ENCODE data around the gene UBAP1L. TPM values are rescaled to one million over a fixed set of nuclear protein-coding genes. Genes with fewer than 3 reads are reported as not detected.

The UBAP1L gene
- total RNA-seq, 1 donor, result 3.3 TPM

DNA sequence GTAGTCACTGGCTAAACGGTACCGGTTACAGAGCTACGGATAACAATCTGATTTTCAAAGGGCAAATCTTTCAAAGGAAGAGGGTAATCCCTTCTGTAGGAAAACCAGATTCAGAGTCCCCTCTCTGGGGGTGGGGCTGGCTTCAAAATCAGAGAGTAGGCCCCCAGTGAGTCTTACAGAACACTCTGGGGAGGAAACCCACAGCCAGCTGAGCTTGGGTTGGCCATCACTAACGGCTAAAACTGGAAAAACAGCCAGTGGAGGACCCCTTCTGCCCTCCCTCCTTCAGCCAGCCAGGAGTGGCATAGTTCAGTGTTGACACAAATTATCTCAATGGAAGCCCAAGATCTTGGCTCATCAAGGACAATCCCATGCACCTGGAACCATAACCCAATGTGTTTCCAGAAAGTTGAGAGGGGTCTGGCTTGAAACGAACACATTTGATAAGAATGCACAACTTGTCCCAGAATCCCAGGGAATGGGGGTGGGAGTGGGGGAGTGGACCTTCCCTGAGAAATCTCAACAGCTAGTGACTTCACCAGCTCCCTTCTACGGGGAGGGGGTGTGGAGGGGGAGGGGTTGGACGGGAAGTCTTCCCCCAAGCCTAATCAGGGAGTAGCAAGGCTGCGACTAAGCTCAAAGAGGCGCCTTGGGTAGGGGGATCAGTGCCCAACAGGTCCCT is 48.2 kb downstream of the UBAP1L start:
- H2AFZ ChIP-seq (ENCODE audit: low read length), result no peak overlapping the region
- peak; percentile 29 for DNase-seq (ENCODE audit: insufficient read length, low spot score, missing footprints)
- H3K36me3 ChIP-seq (ENCODE audit: insufficient read depth, low read length), result no peaks in the 10 kb centered on the region
- peaks cover 51% of the 10 kb centered on the region for H3K27me3 ChIP-seq (ENCODE audit: insufficient read depth, low read length)
- no peaks in the 10 kb centered on the region for H3K79me2 ChIP-seq (ENCODE audit: insufficient read depth, low read length)
- H3K27ac ChIP-seq (ENCODE audit: low read depth, low read length), result no peak overlapping the region
- H3K4me2 ChIP-seq (ENCODE audit: insufficient read depth, low read length), result no peak overlapping the region
- H3K9me3 ChIP-seq (ENCODE audit: low read depth, low read length), result no peaks in the 10 kb centered on the region
- H3K4me1 ChIP-seq (ENCODE audit: insufficient read depth, low read length), result peaks cover 18% of the 10 kb centered on the region
- H4K20me1 ChIP-seq (ENCODE audit: insufficient read depth, low read length), result no peaks in the 10 kb centered on the region
- TF ChIP-seq, protein P1, sequence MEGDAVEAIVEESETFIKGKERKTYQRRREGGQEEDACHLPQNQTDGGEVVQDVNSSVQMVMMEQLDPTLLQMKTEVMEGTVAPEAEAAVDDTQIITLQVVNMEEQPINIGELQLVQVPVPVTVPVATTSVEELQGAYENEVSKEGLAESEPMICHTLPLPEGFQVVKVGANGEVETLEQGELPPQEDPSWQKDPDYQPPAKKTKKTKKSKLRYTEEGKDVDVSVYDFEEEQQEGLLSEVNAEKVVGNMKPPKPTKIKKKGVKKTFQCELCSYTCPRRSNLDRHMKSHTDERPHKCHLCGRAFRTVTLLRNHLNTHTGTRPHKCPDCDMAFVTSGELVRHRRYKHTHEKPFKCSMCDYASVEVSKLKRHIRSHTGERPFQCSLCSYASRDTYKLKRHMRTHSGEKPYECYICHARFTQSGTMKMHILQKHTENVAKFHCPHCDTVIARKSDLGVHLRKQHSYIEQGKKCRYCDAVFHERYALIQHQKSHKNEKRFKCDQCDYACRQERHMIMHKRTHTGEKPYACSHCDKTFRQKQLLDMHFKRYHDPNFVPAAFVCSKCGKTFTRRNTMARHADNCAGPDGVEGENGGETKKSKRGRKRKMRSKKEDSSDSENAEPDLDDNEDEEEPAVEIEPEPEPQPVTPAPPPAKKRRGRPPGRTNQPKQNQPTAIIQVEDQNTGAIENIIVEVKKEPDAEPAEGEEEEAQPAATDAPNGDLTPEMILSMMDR (IDR thresholded peaks at IDR 0.05; ENCODE audit: extremely low read depth, low read depth, low read length), result no peak
- H3K4me3 ChIP-seq (ENCODE audit: insufficient read depth, low read length), result no peak overlapping the region

DNA sequence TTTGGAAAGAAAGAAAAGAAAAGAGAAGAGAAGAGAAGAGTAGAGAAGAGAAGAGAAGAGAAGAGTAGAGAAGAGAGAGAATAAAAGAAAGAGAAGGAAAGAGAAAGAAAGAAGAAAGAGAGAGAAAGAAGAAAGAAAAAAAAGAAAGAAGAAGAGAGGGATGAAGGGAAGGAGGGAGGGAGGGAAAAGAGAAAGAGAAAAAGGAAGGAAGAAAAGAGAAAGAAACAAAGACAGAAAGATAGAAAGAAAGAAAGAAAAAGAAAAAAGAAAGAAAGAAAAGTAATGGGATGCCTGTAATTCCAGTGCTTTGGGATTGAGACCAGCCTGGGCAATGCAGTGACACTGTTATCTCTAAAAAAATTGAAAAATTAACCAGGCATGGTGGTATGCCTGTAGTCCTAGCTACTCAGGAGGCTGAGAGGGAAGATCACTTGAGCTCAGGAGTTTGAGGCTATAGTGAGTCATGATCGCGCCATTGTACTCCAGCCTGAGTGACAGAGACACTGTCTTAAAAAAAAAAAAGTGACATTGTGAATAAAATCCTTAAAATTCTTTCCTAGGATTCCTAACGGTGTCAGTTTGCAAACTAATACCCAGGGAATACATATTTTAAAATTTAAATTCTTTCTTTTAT is 48.9 kb downstream of the UBAP1L start:
- Histone ChIP-seq H3K4me1 (ENCODE audit: insufficient read depth, low read length) (peaks cover 15% of the 10 kb centered on the region), H3K27ac (ENCODE audit: low read depth, low read length) (no peak overlapping the region)

DNA sequence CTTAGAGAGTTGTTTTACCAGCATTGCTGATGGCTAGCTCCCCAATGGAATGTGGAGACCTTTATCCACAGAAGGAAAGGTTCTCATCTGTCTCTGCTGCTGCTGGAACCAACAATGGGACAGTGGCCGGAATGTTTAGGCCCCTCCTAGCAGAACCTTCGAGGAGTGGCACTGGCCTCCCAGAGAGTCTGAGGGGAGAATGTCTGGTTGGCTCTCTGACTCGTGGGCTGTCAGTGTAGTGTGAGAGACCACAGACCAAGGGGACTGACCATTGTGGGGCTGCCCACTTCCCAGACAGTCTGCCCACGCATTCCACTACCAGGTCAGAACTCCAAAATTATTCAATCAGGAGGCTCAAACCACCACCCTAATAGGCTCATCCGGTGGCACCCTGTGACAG is 52.3 kb downstream of the UBAP1L start:
- Histone ChIP-seq H3K27me3 (ENCODE audit: insufficient read depth, low read length) (peaks cover 52% of the 10 kb centered on the region), H3K79me2 (ENCODE audit: insufficient read depth, low read length) (no peaks in the 10 kb centered on the region), H3K9me3 (ENCODE audit: low read depth, low read length) (no peaks in the 10 kb centered on the region), H3K4me2 (ENCODE audit: insufficient read depth, low read length) (no peak overlapping the region), H3K4me3 (ENCODE audit: insufficient read depth, low read length) (no peak overlapping the region), H3K27ac (ENCODE audit: low read depth, low read length) (no peak overlapping the region), H3K4me1 (ENCODE audit: insufficient read depth, low read length) (no peaks in the 10 kb centered on the region), H4K20me1 (ENCODE audit: insufficient read depth, low read length) (no peaks in the 10 kb centered on the region), H2AFZ (ENCODE audit: low read length) (no peak overlapping the region), H3K36me3 (ENCODE audit: insufficient read depth, low read length) (no peaks in the 10 kb centered on the region)
- TF ChIP-seq, protein P1 (IDR thresholded peaks at IDR 0.05; ENCODE audit: extremely low read depth, low read depth, low read length), result no peak
- no peak for DNase-seq (ENCODE audit: insufficient read length, low spot score, missing footprints)

More for the DNA sequence above, 48.9 kb downstream of the UBAP1L start:
- Histone ChIP-seq H3K9me3 (ENCODE audit: low read depth, low read length) (no peaks in the 10 kb centered on the region), H4K20me1 (ENCODE audit: insufficient read depth, low read length) (no peaks in the 10 kb centered on the region), H3K36me3 (ENCODE audit: insufficient read depth, low read length) (no peaks in the 10 kb centered on the region), H2AFZ (ENCODE audit: low read length) (no peak overlapping the region), H3K79me2 (ENCODE audit: insufficient read depth, low read length) (no peaks in the 10 kb centered on the region), H3K4me3 (ENCODE audit: insufficient read depth, low read length) (no peak overlapping the region), H3K27me3 (ENCODE audit: insufficient read depth, low read length) (peaks cover 51% of the 10 kb centered on the region), H3K4me2 (ENCODE audit: insufficient read depth, low read length) (no peak overlapping the region)
- DNase-seq (ENCODE audit: insufficient read length, low spot score, missing footprints), result no peak
- TF ChIP-seq, protein P1 (IDR thresholded peaks at IDR 0.05; ENCODE audit: extremely low read depth, low read depth, low read length), result no peak

DNA sequence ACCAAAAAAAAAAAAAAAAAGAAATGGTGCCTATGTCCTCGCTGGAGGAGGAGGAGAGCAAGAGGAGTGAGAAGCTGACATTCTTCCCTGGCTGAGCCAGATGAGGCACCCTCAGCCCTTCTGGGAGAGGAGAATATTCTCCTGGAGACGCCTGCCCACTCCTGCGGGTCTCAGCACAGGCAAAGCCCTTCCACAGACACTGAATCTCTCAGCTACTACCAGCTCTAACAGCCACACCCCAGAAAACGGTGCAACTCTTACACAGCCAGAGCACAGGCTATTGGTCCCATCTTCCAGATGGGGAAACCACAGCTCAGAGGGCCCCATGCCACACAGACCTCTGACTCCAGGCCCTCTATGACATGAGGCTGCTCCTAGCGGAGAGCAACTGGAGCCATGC is 52.9 kb downstream of the UBAP1L start:
- Histone ChIP-seq H3K27ac (ENCODE audit: low read depth, low read length) (no peak overlapping the region), H2AFZ (ENCODE audit: low read length) (no peak overlapping the region), H3K4me2 (ENCODE audit: insufficient read depth, low read length) (no peak overlapping the region), H3K27me3 (ENCODE audit: insufficient read depth, low read length) (peaks cover 45% of the 10 kb centered on the region), H3K9me3 (ENCODE audit: low read depth, low read length) (no peaks in the 10 kb centered on the region), H3K4me3 (ENCODE audit: insufficient read depth, low read length) (no peak overlapping the region), H4K20me1 (ENCODE audit: insufficient read depth, low read length) (no peaks in the 10 kb centered on the region), H3K79me2 (ENCODE audit: insufficient read depth, low read length) (no peaks in the 10 kb centered on the region), H3K4me1 (ENCODE audit: insufficient read depth, low read length) (no peaks in the 10 kb centered on the region), H3K36me3 (ENCODE audit: insufficient read depth, low read length) (no peaks in the 10 kb centered on the region)
- TF ChIP-seq, protein P1 (IDR thresholded peaks at IDR 0.05; ENCODE audit: extremely low read depth, low read depth, low read length), result no peak
- no peak for DNase-seq (ENCODE audit: insufficient read length, low spot score, missing footprints)

All from osteoblast (primary cell).